Smooth muscle cell of the pulmonary artery (primary cell): ENCODE results near the gene FKBP7. TPM values are rescaled to one million over a fixed set of nuclear protein-coding genes. Genes with fewer than 3 reads are reported as not detected.

ENCODE experiments used
- total RNA-seq: library from RNA; depleted of rRNA; stranded (reverse); fragments of >200 nt; gene quantifications from 2 replicates; pipeline ENCODE4 v1.2.3, GENCODE V29; 2014

Gene FKBP7, protein sequence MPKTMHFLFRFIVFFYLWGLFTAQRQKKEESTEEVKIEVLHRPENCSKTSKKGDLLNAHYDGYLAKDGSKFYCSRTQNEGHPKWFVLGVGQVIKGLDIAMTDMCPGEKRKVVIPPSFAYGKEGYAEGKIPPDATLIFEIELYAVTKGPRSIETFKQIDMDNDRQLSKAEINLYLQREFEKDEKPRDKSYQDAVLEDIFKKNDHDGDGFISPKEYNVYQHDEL
- total RNA-seq = 58.6 and 79.2 TPM in 2 replicates

GRCh38 chr2:178478439-178479274 lies at the start of gene FKBP7:
Gene FKBP7, minus strand, starts transcription at chr2:178478600. Its CDS starts 101 bp downstream, at chr2:178478499.

GRCh38 chr2:178480227-178481181 lies 2.1 kb upstream of the FKBP7 start, which contains the start of gene PLEKHA3:
Gene PLEKHA3, plus strand, starts transcription at chr2:178480457. Its CDS starts 413 bp downstream, at chr2:178480870.

GRCh38 chr2:178450774-178451525 lies 27.4 kb downstream of the FKBP7 start, which contains the start of the genes PJVK and PRKRA:
Gene PJVK, plus strand, starts transcription at chr2:178451378. Its CDS starts 2,032 bp downstream, at chr2:178453410.
Gene PRKRA, minus strand, starts transcription at chr2:178451175. Its CDS starts 145 bp downstream, at chr2:178451030.

Other genes with a start within 250 kb of the FKBP7 start
- gene PRKRA, start 27.4 kb downstream of the FKBP7 start, total RNA-seq = 56.7 and 61.4 TPM in 2 replicates
- gene PJVK, start 27.2 kb downstream of the FKBP7 start, total RNA-seq = 1.2 and 2.5 TPM in 2 replicates
- 10.9 and 11.0 TPM in 2 replicates for gene PLEKHA3, start 1.9 kb upstream of the FKBP7 start, total RNA-seq